Activated CD4-positive, alpha-beta T cell treated with anti-CD3 and anti-CD28 coated beads for 4 hours (primary cell): ENCODE data around the gene NUBPL.
"Not testable (repeated sequence)": the region's sequence is repeated elsewhere in the genome, so short reads cannot be mapped to it uniquely, and the experiment has no call there.

Experiments used
- DNase-seq, 2 donors: peaks; one replicate each; pipeline ENCODE4 v3.0.0-alpha.2; 2020

The NUBPL gene

GRCh38 chr14:31678421-31679249, 117.4 kb downstream of the NUBPL start:
- DNase-seq, result no peak

- DNase-seq, result no peak
These were observed 121.6 kb downstream of the NUBPL start for GRCh38 chr14:31682768-31683167.

GRCh38 chr14:31687726-31688125, 126.5 kb downstream of the NUBPL start:
- DNase-seq, result no peak

GRCh38 chr14:31690056-31690455, 128.9 kb downstream of the NUBPL start:
- no peak for DNase-seq

GRCh38 chr14:31692376-31692781, 131.2 kb downstream of the NUBPL start:
- DNase-seq, result no peak

GRCh38 chr14:31696378-31696777, 135.2 kb downstream of the NUBPL start:
- no peak for DNase-seq

- no peak for DNase-seq
These were observed 138.6 kb downstream of the NUBPL start for GRCh38 chr14:31699809-31700208.

GRCh38 chr14:31700282-31701074, 139.3 kb downstream of the NUBPL start:
- DNase-seq, result no peak

GRCh38 chr14:31702130-31702529, 140.9 kb downstream of the NUBPL start:
- no peak for DNase-seq

GRCh38 chr14:31703056-31703455, 141.9 kb downstream of the NUBPL start:
- no peak for DNase-seq

GRCh38 chr14:31705731-31706130, 144.5 kb downstream of the NUBPL start:
- no peak for DNase-seq

GRCh38 chr14:31708661-31709060, 147.5 kb downstream of the NUBPL start:
- DNase-seq, result not testable (repeated sequence)

- no peak for DNase-seq
These were observed 151.3 kb downstream of the NUBPL start for GRCh38 chr14:31712244-31713127.

- DNase-seq, result no peak
These were observed 155.0 kb downstream of the NUBPL start for GRCh38 chr14:31716208-31716607.

GRCh38 chr14:31717294-31718085, 156.3 kb downstream of the NUBPL start:
- DNase-seq, result no peak

GRCh38 chr14:31718585-31718984, 157.4 kb downstream of the NUBPL start:
- no peak for DNase-seq

GRCh38 chr14:31718985-31719384, 157.8 kb downstream of the NUBPL start:
- no peak for DNase-seq

GRCh38 chr14:31726337-31726736, 165.1 kb downstream of the NUBPL start:
- no peak for DNase-seq

GRCh38 chr14:31727797-31728196, 166.6 kb downstream of the NUBPL start:
- no peak for DNase-seq

GRCh38 chr14:31740688-31741087, 179.5 kb downstream of the NUBPL start:
- DNase-seq, result no peak

- DNase-seq, result no peak
These were observed 184.5 kb downstream of the NUBPL start for GRCh38 chr14:31745741-31746140.

- no peak for DNase-seq
These were observed 185.1 kb downstream of the NUBPL start for GRCh38 chr14:31746326-31746725.
